Psoas muscle (tissue), 8 donors: Measurements from ENCODE around the gene CFAP97D2. TPM values are rescaled to one million over a fixed set of nuclear protein-coding genes. Genes with fewer than 3 reads are reported as not detected.

Experiments
- ATAC-seq, 4 donors: fragments of 200-7000 bp; cut with Tn5 transposase; one replicate each; pipeline ENCODE4 v1.9.1; 2020; ENCODE audit warnings: moderate library complexity in 3 of 4, mild to moderate bottlenecking in 2 of 4
- DNase-seq, 2 donors: peaks; one replicate each; pipeline ENCODE4 v3.0.0-alpha.2; 2020
- H3K27ac ChIP-seq: fragments of 200-600 bp; one replicate; pipeline ENCODE4 v1.8.0; 2022
- H3K27me3 ChIP-seq, 3 donors: fragments of 200-600 bp in 1 of 3; one replicate each; pipeline versions ENCODE4 v1.6.1 to v1.8.0; 2013 to 2022; ENCODE audit warnings: low read length in 2 of 3, mild to moderate bottlenecking in 2 of 3, moderate library complexity in 1 of 3; ENCODE audit not compliant: insufficient read depth in 3 of 3
- H3K36me3 ChIP-seq, 2 donors: fragments of 200-600 bp in 1 of 2; one replicate each; pipeline versions ENCODE4 v1.6.1 to v1.8.0; 2013 to 2022; ENCODE audit warnings: low read depth in 1 of 2, mild to moderate bottlenecking in 1 of 2, moderate library complexity in 1 of 2; ENCODE audit not compliant: insufficient read depth in 1 of 2
- H3K4me1 ChIP-seq: fragments of 200-600 bp; one replicate; pipeline ENCODE4 v1.8.0; 2022
- H3K4me3 ChIP-seq: fragments of 200-600 bp; one replicate; pipeline ENCODE4 v1.8.0; 2022; ENCODE audit warnings: mild to moderate bottlenecking
- H3K9me3 ChIP-seq: fragments of 200-600 bp; one replicate; pipeline ENCODE4 v1.8.0; 2022
- WGBS, 3 donors: extraction: QIAGEN DNeasy Blood & Tissue Kit; methylation state at CpG; one replicate each; pipeline versions ENCODE4 v1.1.6 to v1.1.7; 2013; 5-methylcytosine and 5-hydroxymethylcytosine counted together
- intact Hi-C, 2 donors: fragments of 100-400 bp; cut with DNase I; formaldehyde crosslinking; loops; one replicate each; pipeline versions ENCODE4 v1.11.0 to v1.14.2; 2022
- long read RNA-seq, 2 donors: library from polyadenylated mRNA; unstranded; transcript quantifications; one replicate each; pipeline ENCODE4 v2.0.0, GENCODE V29; 2021
- polyA plus RNA-seq, 3 donors: library from polyadenylated mRNA; stranded (reverse); fragments of 200-250 nt; gene quantifications; one replicate each; pipeline ENCODE4 v1.2.3, GENCODE V29; 2013
- total RNA-seq, 4 donors: library from RNA; stranded (reverse); fragmentation: NEBNext Ultra II Directional in 2 of 4; extraction: Animal tissue kit (Norgen Biotek cat#: 25700) in 2 of 4; gene quantifications; one replicate each; pipeline versions ENCODE4 v1.2.1 to v1.2.4, GENCODE V29; 2021 to 2023
- TF ChIP-seq, protein P1 (sequence below): fragments of 200-600 bp; IDR thresholded peaks from one replicate; pipeline ENCODE4 v1.8.0; 2022; ENCODE audit warnings: antibody characterized with exemption
- donor health status: healthy with polysubstance abuse.
- donor health status: DM: no; HTN: no; CAD: no; lungs with moderate emphysema.
- donor health status: Bipolar disorder and iron deficiency.
- donor health status: healthy.
- donor health status: DM: yes; HTN: yes; CAD: no.
- donor health status: DM: no; HTN: no; CAD: no.
- donor health status: DM: no; HTN: no; CAD: no.
- donor health status: DM: yes; HTN: yes; CAD: no.

Gene CFAP97D2
- total RNA-seq (not detected), polyA plus RNA-seq (under 1 TPM in 1 of 3 donors, not detected in 2; 0.09 TPM)
- long read RNA-seq, donor 1: 0 reads
- long read RNA-seq, donor 2: 0 reads

DNA sequence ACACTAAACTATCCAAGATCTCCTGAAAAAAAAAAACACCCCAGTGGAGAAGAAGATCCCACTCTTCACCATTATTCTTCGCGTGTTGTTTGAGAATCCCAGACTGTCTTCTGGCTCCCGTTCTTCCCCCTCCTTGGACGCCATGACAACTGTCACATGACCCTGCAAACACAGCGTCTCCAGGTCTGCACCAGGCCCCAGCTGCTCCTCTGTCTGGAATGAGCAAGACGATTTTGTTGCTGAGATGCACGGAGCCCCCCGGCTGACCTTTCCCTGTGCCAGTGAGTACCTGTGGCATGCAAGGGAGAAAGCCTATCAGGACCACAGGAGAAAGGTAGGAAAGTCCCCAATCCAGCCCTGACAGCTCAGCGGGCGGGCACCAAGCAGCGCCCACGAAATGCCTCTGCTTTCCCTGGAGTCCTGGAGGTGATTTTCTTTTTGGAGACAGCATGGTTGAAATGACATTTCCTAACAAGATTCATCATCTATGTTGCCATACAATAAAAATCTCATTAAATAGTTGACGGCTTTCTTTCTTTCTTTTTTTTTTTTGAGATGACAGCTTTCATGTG lies at the start of gene CFAP97D2:
Gene CFAP97D2, plus strand, starts transcription at position 171 of the 572 bp plus-strand sequence. Its CDS starts 74 bp downstream, at position 245.
- 59% methylated on average over 13 of the region's 13 CpGs for WGBS, 3 donors
- DNase-seq (no peak), ATAC-seq (no peak)
- Histone ChIP-seq H3K27ac (no peak within 1 kb of the TSS), H3K9me3 (no peaks in the 10 kb centered on the region), H3K4me1 (no peaks in the 10 kb centered on the region), H3K27me3 (peaks cover 0 to 19% (median 4%) of the 10 kb centered on the region in 3 donors), H3K36me3 (no peaks in the 10 kb centered on the region), H3K4me3 (no peak within 1 kb of the TSS)
- intact Hi-C loops: no loop called here
- TF ChIP-seq, protein P1, sequence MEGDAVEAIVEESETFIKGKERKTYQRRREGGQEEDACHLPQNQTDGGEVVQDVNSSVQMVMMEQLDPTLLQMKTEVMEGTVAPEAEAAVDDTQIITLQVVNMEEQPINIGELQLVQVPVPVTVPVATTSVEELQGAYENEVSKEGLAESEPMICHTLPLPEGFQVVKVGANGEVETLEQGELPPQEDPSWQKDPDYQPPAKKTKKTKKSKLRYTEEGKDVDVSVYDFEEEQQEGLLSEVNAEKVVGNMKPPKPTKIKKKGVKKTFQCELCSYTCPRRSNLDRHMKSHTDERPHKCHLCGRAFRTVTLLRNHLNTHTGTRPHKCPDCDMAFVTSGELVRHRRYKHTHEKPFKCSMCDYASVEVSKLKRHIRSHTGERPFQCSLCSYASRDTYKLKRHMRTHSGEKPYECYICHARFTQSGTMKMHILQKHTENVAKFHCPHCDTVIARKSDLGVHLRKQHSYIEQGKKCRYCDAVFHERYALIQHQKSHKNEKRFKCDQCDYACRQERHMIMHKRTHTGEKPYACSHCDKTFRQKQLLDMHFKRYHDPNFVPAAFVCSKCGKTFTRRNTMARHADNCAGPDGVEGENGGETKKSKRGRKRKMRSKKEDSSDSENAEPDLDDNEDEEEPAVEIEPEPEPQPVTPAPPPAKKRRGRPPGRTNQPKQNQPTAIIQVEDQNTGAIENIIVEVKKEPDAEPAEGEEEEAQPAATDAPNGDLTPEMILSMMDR: no peak

DNA sequence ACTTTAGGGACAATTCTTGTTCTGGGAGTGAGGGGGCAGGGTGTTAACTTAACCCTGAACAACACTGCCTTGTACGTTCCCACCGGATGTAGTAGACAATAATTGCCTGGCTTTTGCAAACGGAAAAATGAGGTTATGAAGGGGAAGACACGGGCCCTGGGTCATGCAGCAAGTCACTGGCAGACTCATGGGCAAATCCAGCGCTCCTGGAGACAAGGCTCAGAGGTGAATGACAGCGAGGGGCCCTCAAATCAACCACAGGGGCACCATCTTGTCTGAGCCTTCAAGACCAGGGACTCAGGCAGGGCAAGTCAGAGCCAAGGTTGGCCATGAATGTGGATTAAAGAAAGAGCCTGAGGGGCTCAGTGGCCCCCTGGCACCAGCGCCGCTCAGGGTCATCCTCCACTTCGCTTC lies 49.4 kb upstream of the CFAP97D2 start:
- DNase-seq (no peak), ATAC-seq (no peak)
- H3K9me3 ChIP-seq: no peaks in the 10 kb centered on the region
- no peaks in the 10 kb centered on the region for H3K36me3 ChIP-seq
- H3K27ac ChIP-seq: peak overlapping the region; percentile 92
- WGBS, 3 donors: 62 to 66% (median 66%) methylated on average over 9 of the region's 9 CpGs
- intact Hi-C loops: loop anchor here in 1 of 2 donors (2.0 kb wide), 1 partner anchor 61 kb away; no protein-coding TSS in a partner anchor
- peaks cover 52% of the 10 kb centered on the region for H3K4me1 ChIP-seq
- peak overlapping the region; percentile 82 for H3K4me3 ChIP-seq
- H3K27me3 ChIP-seq: no peaks in the 10 kb centered on the region
- TF ChIP-seq, protein P1: no peak

DNA sequence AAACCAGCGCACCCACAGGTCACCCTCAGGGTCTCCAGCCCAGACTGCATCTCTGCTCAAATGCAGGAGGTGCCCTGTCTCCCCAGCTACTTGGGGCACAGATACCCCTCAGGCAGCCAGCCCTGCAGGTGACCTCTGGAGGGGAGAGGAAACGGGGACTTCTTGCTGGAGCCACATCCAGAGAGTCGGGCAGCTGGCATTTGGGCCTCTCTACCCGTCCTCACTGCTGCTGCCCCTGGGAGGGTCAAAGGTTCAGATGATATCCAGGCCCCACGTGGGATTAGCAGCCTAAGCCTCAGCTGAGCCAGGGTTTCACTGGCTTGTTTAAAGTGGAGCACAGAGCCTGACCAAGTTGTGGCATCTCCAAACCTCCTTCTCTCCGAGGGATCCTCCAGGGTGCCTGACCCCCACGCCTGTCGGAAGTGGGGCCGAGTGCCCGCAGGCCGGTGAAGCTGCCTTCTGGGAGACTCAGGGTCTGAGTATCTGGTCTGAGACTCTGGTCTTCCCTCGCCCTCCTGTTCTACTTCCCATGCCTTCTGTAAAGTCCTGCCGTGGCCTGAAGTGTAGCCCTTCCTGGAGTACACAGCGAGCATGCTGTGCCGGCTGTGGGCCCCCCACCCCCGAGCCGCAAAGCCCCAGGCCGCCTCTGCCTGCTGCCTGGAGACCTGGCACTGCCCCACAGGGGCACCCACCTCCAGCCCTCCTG lies 48.8 kb upstream of the CFAP97D2 start:
- TF ChIP-seq, protein P1: no peak
- intact Hi-C loops: loop anchor here in 1 of 2 donors (2.0 kb wide), 1 partner anchor 61 kb away; no protein-coding TSS in a partner anchor
- Histone ChIP-seq H3K4me1 (peaks cover 50% of the 10 kb centered on the region), H3K27me3 (no peaks in the 10 kb centered on the region), H3K36me3 (no peaks in the 10 kb centered on the region), H3K9me3 (no peaks in the 10 kb centered on the region), H3K4me3 (peak overlapping the region; percentile 82), H3K27ac (peak overlapping the region; percentile 92)
- peak; percentile 21 to 60 for DNase-seq
- ATAC-seq: no peak
- 29 to 32% (median 30%) methylated on average over 16 to 18 of the region's 18 CpGs for WGBS, 3 donors

DNA sequence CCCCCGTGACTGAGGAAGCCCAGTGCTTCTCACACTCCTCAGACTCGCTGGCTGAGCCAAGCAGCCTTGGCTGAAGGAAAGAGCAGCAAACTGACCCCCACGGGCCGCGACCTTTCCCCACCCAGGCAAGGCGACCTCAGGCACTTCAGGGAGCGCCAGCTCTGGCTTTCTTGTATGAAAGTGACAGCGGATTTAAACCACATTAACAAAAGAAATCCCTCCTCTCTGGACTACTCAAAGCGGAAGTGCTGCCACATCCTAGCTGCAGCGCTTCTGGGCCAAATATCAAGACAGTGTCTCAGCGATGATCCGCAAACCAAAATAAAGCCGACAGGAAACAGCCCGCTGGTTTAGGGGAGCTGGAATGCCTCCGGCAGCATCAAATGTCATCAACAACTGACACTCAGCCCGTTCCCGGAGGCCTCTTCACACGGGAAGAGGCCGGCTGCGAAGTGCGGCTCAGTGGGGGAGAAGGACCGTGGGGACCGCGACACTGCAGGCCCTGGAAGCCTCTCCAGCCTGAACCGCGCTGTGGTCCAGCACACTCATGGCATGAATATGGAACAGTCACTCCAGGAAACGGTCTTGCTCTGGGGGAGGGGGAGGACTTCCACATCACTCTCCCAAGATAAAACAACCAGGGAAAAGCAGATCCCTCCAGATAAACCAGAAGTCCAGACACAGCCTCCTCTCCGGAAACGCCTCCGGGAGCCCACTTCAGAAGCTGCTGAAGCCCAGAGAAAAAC lies 48.0 kb upstream of the CFAP97D2 start:
- H3K9me3 ChIP-seq: no peaks in the 10 kb centered on the region
- 1 to 2% (median 1%) methylated on average over 30 of the region's 30 CpGs for WGBS, 3 donors
- peak overlapping the region; percentile 92 for H3K27ac ChIP-seq
- peaks cover 46% of the 10 kb centered on the region for H3K4me1 ChIP-seq
- intact Hi-C loops: loop anchor here (1.0 to 2.0 kb wide), 2 partner anchors 62 to 66 kb away; no protein-coding TSS in a partner anchor
- DNase-seq (peak; percentile 76 to 90), ATAC-seq (peak; percentile 70 to 79 (median 78))
- no peaks in the 10 kb centered on the region for H3K27me3 ChIP-seq
- peak overlapping the region; percentile 82 for H3K4me3 ChIP-seq
- TF ChIP-seq, protein P1: no peak
- no peaks in the 10 kb centered on the region for H3K36me3 ChIP-seq
